HFF-Myc (cell line): ENCODE results near the gene B3GAT3.

ENCODE experiments used
- DNase-seq: peaks from one replicate; pipeline ENCODE4 v3.0.0-alpha.2; 2011; ENCODE audit warnings: low read depth; ENCODE audit errors: extremely low read depth
- H3K4me3 ChIP-seq: replicated peaks from 2 replicates; pipeline ENCODE4 v1.5.1; 2011; ENCODE audit warnings: low read depth, mild to moderate bottlenecking, control low read depth, low read length
- TF ChIP-seq, protein P1 (sequence below): IDR thresholded peaks from 2 replicates; pipeline ENCODE4 v1.5.1; 2012; ENCODE audit warnings: mild to moderate bottlenecking, low read depth, low read length, control low read depth; ENCODE audit errors: missing control alignments

The B3GAT3 gene

DNA sequence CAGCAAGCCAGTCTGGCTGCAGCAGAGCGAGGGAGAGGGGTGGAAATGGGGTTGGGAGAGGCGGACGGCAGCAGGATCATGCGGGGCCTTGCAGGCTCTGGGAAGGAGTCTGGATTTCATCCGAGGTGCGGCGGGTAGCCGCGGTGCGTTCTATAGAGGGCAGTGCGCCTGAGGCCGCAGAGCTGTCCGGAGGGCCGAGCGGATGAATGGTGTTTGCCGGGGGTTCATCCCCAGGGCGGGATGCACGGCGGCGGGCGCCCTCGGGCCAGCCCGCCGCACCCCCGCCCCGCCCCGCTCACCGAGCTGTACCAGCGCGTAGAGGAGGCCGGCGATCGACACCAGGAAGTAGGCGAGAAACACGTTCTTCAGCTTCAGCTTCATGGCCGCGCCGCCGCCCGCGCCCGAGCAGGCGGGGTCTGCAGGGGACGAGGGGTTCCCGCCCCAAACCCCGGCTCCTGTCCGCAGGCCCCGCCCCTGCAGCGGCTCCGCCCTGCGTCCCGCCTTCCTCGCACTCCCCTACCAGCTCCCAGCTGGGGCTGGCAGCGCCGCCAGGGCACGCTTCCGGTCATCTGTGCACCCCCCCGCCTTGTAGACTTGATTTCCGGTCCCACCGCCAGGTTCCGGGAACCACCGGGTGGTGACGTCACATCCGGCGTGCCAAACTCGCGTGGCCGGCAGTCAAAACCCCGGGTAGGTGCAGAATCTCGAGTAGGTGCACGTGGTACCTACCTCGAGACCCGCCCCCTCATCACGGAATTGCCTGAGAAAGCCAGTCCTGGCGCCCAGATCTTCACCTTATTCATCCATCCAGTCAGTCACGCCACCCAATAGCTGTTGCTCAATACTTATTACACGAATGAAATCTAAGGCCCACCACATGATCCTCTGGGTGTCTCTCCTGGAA is at the start of gene B3GAT3:
Gene B3GAT3, minus strand, starts transcription at position 420 of the 904 bp plus-strand sequence. Its CDS starts 39 bp downstream, at position 381.
- TF ChIP-seq, protein P1, sequence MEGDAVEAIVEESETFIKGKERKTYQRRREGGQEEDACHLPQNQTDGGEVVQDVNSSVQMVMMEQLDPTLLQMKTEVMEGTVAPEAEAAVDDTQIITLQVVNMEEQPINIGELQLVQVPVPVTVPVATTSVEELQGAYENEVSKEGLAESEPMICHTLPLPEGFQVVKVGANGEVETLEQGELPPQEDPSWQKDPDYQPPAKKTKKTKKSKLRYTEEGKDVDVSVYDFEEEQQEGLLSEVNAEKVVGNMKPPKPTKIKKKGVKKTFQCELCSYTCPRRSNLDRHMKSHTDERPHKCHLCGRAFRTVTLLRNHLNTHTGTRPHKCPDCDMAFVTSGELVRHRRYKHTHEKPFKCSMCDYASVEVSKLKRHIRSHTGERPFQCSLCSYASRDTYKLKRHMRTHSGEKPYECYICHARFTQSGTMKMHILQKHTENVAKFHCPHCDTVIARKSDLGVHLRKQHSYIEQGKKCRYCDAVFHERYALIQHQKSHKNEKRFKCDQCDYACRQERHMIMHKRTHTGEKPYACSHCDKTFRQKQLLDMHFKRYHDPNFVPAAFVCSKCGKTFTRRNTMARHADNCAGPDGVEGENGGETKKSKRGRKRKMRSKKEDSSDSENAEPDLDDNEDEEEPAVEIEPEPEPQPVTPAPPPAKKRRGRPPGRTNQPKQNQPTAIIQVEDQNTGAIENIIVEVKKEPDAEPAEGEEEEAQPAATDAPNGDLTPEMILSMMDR = no peak
- peak; percentile 91 for DNase-seq
- H3K4me3 ChIP-seq = peak within 1 kb of the TSS; percentile 72

DNA sequence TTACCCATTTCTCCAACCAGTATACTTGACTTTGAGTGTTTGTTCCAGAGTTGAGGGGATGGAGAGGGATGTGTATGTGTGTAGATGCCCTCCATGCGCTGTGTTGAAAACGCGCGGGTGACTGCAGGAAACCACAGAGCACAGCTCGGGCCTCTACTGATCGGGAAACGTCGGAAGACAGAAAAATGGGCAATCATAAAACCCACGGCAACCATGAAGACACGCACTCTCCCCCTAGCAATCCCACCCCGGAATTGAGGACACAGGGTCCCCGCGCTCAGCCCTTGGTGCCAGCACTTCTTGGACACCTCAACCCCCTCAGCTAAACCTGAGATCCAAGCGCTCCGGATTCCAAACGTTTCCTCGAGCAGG is 49.4 kb upstream of the B3GAT3 start:
- DNase-seq = no peak
- H3K4me3 ChIP-seq = peak overlapping the region; percentile 78
- TF ChIP-seq, protein P1 = no peak

DNA sequence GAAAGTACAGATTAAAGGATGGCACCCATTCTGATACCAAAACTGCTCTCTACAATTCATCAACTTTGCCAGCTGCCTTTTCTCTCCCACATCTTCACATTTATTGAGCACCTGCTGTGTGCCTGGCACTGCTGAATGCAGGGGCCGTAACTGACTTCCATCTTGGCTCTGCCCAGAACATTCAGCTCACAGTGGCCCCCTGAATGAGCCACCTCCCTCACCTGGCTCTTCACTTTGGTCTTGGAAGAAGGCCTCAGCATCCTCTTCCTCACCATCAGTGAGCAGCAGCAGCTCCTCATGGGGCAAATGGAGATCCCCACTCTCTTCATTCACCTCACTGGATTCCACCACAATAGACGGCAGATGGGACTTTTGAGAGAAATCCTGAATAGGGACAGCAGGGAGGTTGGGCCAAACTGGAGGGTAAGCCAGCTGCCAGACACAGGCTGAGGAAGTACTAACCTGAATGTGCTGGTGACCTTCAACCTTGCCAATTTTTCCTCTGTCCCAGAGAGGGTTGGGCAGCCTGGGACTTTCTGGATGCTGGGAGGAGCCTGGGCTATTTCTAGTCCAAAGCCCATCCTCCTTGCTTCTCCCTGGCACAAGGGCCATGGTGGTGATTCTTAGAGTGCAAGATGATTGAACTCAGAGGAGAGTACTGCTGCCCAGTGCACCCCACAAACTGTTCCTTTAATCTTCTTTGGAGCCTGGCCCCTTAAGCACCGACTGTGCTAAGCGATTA is 47.8 kb upstream of the B3GAT3 start:
- DNase-seq = no peak
- peak overlapping the region; percentile 78 for H3K4me3 ChIP-seq
- TF ChIP-seq, protein P1 = no peak

DNA sequence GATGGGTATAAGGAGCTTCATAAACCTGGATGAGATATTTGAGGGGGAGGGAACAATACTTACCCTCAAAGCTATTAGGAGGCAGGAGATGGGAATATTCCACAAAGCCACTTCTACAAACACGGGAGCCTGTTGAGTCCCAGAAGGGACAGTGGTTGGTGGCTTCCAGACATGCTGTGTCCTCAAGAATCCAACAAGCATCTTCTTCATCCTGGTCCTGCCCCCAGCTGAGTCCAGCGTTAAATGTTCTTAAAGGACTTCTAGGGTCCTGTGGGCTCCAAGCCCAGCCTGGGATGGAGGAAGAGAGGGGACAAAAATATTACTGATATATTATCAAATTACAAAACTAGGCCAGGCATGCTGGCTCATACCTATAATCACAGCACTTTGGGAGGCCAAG is 45.7 kb upstream of the B3GAT3 start:
- TF ChIP-seq, protein P1 = no peak
- peak overlapping the region; percentile 98 for H3K4me3 ChIP-seq
- no peak for DNase-seq

DNA sequence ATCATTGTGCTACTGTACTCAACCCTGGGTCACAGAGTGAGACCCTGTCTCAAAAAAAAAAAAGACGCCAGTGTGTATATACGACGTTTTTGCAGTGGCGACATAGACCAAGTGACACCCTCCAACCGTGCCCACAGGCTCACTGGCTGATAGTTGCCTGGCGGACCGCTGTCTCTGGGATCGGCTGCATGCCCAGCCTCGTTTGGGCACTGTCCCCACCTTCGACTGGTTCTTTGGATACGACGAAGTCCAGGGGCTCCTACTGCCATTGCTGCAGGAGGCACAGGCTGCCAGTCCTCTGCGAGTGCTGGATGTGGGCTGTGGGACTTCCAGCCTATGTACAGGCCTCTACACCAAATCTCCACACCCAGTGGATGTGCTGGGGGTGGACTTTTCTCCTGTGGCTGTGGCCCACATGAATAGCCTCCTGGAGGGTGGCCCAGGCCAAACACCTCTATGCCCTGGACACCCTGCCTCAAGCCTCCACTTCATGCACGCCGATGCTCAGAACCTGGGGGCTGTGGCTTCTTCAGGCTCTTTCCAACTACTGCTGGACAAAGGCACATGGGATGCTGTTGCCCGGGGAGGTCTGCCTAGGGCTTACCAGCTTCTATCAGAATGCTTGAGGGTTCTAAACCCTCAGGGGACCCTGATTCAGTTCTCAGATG is 44.6 kb upstream of the B3GAT3 start:
- H3K4me3 ChIP-seq = peak overlapping the region; percentile 98
- TF ChIP-seq, protein P1 = no peak
- DNase-seq = no peak

DNA sequence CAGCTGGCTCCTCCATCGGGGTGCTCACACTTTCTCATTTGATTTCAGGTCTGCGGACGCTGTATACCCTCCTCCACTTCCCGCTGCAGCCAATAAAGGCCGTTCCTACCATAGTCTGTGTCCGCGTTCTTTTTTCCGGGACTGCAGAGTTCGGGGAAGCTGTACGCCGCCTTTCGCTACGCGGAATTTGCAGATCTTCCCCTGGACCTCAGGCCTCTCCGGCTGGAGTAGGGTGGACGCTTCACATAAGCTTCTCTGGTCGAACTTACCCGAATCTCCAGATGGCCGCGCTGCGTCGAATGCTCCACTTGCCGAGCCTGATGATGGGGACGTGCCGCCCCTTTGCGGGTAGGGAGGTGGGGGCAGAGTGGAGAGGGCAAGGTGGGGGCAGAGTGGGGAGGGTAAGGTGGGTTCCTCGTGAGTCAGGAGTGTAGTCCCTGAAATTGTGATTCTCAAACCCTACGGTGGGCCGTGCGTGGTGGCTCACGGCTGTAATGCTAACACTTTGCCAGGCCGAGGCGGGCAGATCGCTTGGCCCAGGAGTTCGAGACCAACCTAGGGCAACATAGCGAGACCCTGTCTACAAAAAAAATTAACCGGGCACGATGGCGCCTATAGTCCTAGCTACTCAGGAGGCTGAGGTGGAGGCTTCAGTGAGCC is 43.9 kb upstream of the B3GAT3 start:
- TF ChIP-seq, protein P1 = no peak

More for the DNA sequence above, 43.9 kb upstream of the B3GAT3 start:
- DNase-seq = no peak
- H3K4me3 ChIP-seq = peak overlapping the region; percentile 98
